Mesodermal cell (in vitro differentiated cells): ENCODE results near the gene GPR87.
A peak's percentile ranks its signal among the peaks of the same experiment; 100 is the strongest.

ENCODE experiments used
- H3K27ac ChIP-seq: 2 replicates; pipeline ENCODE4 v1.7.0; 2013; ENCODE audit warnings: mild to moderate bottlenecking, low read depth, low read length, moderate library complexity; ENCODE audit not compliant: severe bottlenecking
- H3K36me3 ChIP-seq: 2 replicates; pipeline ENCODE4 v1.7.1; 2013; ENCODE audit warnings: mild to moderate bottlenecking, low read length, moderate library complexity; ENCODE audit not compliant: control insufficient read depth, insufficient read depth
- H3K4me1 ChIP-seq: one replicate; pipeline ENCODE4 v1.7.1; 2013; ENCODE audit warnings: mild to moderate bottlenecking, low read length; ENCODE audit not compliant: insufficient read depth, control insufficient read depth, poor library complexity, severe bottlenecking
- H3K4me3 ChIP-seq: 2 replicates; pipeline ENCODE4 v1.7.0; 2013; ENCODE audit warnings: low read length, control low read depth, mild to moderate bottlenecking; ENCODE audit not compliant: insufficient read depth, poor library complexity, severe bottlenecking; ENCODE audit errors: extremely low read depth
- H3K9me3 ChIP-seq: 2 replicates; pipeline ENCODE4 v1.7.1; 2013; ENCODE audit warnings: mild to moderate bottlenecking, low read length, moderate library complexity; ENCODE audit not compliant: control insufficient read depth
- WGBS, 2 experiments: methylation state at CpG; one replicate each; pipeline ENCODE4 v1.1.5; 2013; ENCODE audit warnings: missing lambda C conversion rate in 2 of 2; ENCODE audit not compliant: insufficient coverage in 2 of 2; 5-methylcytosine and 5-hydroxymethylcytosine counted together

GPR87 gene

DNA sequence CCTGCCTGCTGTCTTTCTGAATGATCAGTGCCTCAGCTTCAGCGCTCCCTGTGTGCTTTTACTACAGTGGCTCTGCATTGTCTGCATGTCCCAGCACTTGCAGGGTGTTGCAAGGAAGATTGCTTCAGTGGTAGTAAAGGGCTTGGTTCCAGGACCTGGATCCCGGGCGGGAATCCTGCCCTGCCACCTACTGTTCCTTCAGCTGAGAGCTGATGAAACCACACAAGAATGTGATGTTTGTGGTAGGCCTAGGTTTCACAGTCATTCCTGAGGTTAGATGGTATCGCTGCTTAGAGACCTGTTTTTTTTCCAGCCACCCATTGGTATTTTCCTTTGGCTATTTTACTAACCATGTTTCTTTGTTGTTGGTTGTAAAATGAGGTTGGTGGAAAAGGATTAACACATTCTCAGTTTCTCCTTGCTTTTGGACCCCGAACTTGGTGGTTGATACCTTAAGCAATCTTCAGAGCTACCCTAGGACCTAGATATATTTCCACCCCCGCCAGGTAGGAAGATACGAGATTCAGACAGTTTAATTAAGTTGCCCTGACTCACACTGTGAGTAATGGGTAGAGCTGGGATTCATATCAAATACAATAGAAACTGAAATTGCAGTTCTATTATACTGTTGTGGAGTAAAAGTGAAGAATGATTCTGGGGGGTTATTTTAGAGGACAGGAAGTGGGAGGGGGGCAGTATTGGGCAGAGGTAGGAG is 11.4 kb downstream of the GPR87 start:
- H3K9me3 ChIP-seq = no peaks in the 10 kb centered on the region
- peak overlapping the region; percentile 96 for H3K27ac ChIP-seq
- no peak overlapping the region for H3K4me3 ChIP-seq
- H3K36me3 ChIP-seq = no peaks in the 10 kb centered on the region
- H3K4me1 ChIP-seq = peaks cover 27% of the 10 kb centered on the region
- 10 to 23% methylated on average over 2 to 4 of the region's 7 CpGs for WGBS, 2 experiments

DNA sequence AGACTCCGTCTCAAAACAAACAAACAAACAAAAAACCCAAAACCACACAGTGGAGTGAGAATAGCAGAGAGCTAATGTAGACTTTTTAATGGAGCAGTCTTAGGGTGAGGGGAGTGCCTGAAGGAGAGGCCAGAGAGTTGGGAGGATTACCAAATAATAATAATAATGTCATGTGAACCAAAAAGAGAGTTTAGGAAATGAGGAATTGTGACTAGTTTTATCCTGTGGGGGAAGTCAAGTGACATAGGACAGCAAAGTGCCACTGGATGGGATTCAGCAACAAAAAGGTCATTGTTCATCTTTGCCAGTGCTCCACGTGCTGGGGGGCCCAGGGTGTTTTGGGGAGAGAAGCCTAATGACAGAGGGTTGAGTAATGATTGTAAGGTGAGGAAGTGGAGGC is 12.9 kb downstream of the GPR87 start:
- Histone ChIP-seq H3K27ac (no peak overlapping the region), H3K4me3 (no peak overlapping the region), H3K9me3 (no peaks in the 10 kb centered on the region), H3K36me3 (no peaks in the 10 kb centered on the region), H3K4me1 (peaks cover 27% of the 10 kb centered on the region)
- 50% methylated on average over 1 of the region's 2 CpGs for WGBS, 2 experiments

DNA sequence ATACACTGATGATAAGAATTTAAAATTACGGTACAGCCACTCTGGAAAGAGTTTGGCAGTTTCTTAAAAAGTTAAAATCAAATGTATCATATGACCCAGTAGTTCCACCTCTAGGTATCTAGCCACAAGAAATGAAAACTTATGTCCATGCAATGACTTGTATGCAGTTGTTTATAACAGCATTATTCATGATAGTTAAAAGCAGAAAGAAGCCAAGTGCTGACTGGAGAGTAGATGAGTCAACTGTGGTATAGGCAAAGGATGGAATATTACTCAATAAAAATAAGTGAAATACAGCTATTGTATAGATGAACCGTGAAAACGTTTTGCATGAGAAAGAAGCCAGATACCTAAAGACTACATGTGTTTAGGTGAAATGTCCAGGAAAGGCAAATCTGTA is 14.8 kb downstream of the GPR87 start:
- H3K36me3 ChIP-seq = no peaks in the 10 kb centered on the region
- 85% methylated on average over 2 of the region's 3 CpGs for WGBS, 2 experiments
- H3K4me3 ChIP-seq = no peak overlapping the region
- H3K27ac ChIP-seq = no peak overlapping the region
- no peaks in the 10 kb centered on the region for H3K9me3 ChIP-seq
- H3K4me1 ChIP-seq = peaks cover 27% of the 10 kb centered on the region

DNA sequence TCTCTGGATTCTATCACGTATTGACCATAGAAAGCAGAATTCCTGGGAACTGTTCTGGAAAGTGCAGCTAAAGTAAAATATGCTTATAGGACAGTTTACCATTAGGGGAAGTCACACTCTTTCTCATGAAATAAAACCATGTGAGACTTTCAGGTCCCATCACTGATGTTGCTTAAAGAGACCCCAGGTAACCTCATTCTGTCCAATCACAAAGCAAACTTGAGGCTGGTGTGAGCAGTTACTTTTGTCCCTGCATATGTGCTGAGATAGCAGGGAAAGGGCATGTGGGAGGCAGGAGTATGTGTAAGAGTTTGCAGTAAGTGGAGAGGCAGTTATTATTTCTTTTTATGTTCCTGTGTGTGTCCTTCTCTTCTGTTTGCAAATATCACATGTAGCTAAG is 16.1 kb downstream of the GPR87 start:
- Histone ChIP-seq H3K36me3 (no peaks in the 10 kb centered on the region), H3K27ac (no peak overlapping the region), H3K4me3 (no peak overlapping the region), H3K4me1 (peaks cover 15% of the 10 kb centered on the region), H3K9me3 (no peaks in the 10 kb centered on the region)
- no CpG with 5 or more reads among the region's 1 CpG for WGBS, 2 experiments

DNA sequence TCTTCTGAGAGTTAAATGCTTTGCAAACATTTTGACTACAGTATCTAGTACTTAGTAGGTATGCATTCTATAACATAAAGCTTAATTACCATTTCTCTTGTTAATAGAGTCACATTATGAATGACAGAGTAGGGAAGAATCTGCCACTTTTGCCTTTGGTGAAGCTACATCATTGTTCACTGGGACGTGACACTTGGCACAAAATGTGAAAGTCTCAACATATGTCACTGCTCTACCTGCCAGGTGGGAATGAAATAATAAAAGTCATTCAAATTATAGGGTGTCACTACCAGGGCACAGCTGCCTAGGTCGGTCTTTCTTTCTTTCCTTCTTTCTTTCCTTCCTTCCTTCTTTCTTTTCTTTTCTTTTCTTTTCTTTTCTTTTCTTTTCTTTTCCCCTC is 17.6 kb downstream of the GPR87 start:
- no peak overlapping the region for H3K4me3 ChIP-seq
- WGBS, 2 experiments = 88 to 90% methylated on average over 1 to 2 of the region's 2 CpGs
- H3K36me3 ChIP-seq = no peaks in the 10 kb centered on the region
- peaks cover 5% of the 10 kb centered on the region for H3K4me1 ChIP-seq
- no peak overlapping the region for H3K27ac ChIP-seq
- H3K9me3 ChIP-seq = no peaks in the 10 kb centered on the region

DNA sequence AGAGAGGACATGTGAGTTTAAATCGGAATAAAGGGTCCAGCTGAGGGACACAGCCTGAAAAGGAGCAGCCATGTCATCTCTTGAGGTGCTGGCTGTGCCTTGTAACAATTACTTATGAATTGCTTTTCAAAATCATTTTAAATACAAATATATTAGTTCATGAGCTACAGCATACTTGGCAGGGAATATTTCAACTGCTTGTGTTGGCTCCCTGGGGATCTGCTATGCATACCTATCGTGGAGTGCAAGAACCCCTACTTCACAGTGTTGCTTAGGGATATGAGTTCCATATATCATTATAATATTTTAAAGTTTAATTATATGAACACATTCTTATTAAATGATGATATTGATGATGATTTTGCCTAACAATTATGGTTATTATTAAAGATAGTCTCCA is 19.2 kb downstream of the GPR87 start:
- H3K9me3 ChIP-seq = no peaks in the 10 kb centered on the region
- no peaks in the 10 kb centered on the region for H3K4me1 ChIP-seq
- H3K36me3 ChIP-seq = no peaks in the 10 kb centered on the region
- no CpG with 5 or more reads among the region's 2 CpGs for WGBS, 2 experiments
- no peak overlapping the region for H3K4me3 ChIP-seq
- H3K27ac ChIP-seq = no peak overlapping the region

DNA sequence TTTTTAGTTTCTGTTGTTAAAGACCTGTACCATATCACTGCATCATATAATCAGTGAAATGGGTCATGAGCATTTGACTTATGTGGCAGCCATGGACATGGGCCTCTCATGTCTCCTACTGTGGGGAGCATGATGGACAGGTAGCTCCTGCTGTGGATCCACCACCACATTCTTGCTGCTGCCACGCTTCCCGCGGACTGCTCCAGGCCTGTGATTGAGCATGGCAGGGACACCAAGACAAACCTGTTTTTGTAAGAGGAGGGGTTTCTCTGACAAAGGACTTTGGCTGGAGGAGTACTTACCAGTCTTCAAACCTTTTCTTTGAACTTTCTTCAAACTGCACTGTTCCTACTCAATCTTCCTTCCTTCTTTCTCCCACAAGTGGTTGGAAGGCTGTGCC is 20.4 kb downstream of the GPR87 start:
- Histone ChIP-seq H3K4me1 (no peaks in the 10 kb centered on the region), H3K9me3 (no peaks in the 10 kb centered on the region), H3K36me3 (no peaks in the 10 kb centered on the region), H3K4me3 (no peak overlapping the region), H3K27ac (no peak overlapping the region)
- 89% methylated on average over 3 of the region's 3 CpGs; no CpG with 5 or more reads in 1 of the 2 experiments for WGBS, 2 experiments

DNA sequence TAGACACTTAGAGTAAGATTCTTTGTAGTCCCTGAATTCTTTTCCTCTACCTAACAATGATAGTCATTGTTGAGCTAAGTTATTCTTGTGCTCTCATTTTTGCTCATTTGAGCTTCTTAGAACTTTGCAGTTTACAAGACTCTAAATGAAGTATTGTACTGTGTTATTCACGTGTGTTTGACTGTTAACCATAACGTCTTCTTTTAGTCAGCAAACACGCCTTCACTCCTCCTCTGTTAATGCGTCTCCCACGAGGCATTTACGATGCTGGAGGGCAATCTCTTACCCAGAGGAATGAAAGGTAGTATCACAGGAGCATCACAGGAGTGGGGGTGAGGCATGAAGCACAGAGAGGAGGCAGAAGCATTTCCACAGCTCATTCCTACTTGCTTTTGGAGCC is 23.5 kb downstream of the GPR87 start:
- H3K9me3 ChIP-seq = no peaks in the 10 kb centered on the region
- H3K27ac ChIP-seq = no peak overlapping the region
- 100% methylated on average over 1 to 4 of the region's 6 CpGs for WGBS, 2 experiments
- H3K36me3 ChIP-seq = no peaks in the 10 kb centered on the region
- H3K4me3 ChIP-seq = no peak overlapping the region
- no peaks in the 10 kb centered on the region for H3K4me1 ChIP-seq

DNA sequence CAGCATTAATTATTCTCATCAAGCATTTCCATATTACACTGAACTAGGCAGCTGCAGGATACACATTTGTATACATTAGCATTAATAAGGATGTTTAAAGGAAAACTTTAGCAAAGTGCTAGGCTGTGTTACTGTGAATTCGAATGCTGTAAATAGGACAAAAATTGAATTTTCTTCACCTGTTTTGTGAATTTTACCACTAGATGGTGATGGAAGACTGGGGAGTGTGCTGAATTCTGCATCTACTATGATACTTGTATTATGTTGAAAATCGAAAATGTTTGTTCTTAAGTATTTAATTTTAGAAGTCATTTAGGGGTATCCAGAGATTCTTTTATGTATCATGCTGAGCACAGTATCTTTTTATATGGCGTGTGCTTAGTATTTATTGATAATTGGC is 25.9 kb downstream of the GPR87 start:
- no peaks in the 10 kb centered on the region for H3K36me3 ChIP-seq
- WGBS, 2 experiments = 68 to 94% methylated on average over 2 to 3 of the region's 3 CpGs
- H3K27ac ChIP-seq = no peak overlapping the region
- H3K4me1 ChIP-seq = no peaks in the 10 kb centered on the region
- no peaks in the 10 kb centered on the region for H3K9me3 ChIP-seq
- no peak overlapping the region for H3K4me3 ChIP-seq

DNA sequence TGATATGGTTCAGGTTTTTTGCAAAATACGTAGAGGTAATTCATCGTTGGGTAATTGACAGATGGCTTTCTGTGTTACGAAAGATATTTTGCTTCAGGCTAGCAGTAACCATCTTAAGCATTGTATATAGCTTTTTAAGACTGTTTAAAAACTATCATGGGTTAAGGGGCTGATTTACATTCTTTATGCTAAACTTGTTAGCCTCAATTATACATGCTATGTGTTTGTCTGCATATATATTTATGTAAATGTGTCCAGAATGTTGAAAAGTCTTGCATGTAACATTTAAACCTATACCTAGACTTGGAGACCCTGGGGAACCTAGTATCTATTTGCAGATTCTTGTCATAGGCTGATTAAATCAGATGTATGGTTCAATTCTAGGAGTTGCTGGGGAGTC is 27.2 kb downstream of the GPR87 start:
- no peaks in the 10 kb centered on the region for H3K9me3 ChIP-seq
- 60 to 74% methylated on average over 1 to 2 of the region's 3 CpGs for WGBS, 2 experiments
- H3K36me3 ChIP-seq = no peaks in the 10 kb centered on the region
- H3K4me3 ChIP-seq = no peak overlapping the region
- no peak overlapping the region for H3K27ac ChIP-seq
- no peaks in the 10 kb centered on the region for H3K4me1 ChIP-seq

DNA sequence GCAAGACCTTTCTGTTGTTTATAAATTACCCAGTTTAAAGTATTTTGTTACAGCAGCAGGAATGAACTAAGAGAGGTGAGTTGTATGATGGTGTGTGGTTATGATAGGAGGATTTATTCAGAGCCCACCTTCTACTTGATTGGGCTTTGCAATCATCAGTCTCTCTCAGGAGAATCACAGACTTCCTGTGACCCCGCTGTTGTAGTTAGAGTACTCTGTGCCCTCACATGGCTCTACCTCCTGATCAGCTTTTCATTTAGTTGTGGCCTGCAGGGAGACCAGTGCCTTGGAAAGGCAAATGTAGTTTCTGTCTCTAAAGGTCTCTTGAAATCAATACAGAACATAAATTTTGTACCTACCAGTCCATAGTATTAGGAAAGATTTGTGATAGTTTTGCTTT is 30.7 kb downstream of the GPR87 start:
- Histone ChIP-seq H3K36me3 (no peaks in the 10 kb centered on the region), H3K4me3 (no peak overlapping the region), H3K9me3 (no peaks in the 10 kb centered on the region), H3K27ac (no peak overlapping the region), H3K4me1 (peaks cover 7% of the 10 kb centered on the region)
- 67 to 71% methylated on average over 1 of the region's 1 CpG for WGBS, 2 experiments
